K562 (cell line): Measurements from ENCODE around the gene DEGS2. TPM values are rescaled to one million over a fixed set of nuclear protein-coding genes. Genes with fewer than 3 reads are reported as not detected.

Experiments
- microRNA counts: library from miRNA; unstranded; fragments of <30 nt; microRNA quantifications from one replicate; lab custom pipeline; 2016
- microRNA-seq: library from miRNA; unstranded; fragments of <30 nt; microRNA quantifications from one replicate; pipeline ENCODE4, GENCODE V29; 2018; ENCODE audit warnings: borderline microRNAs expressed
- polyA plus RNA-seq, 8 experiments: library from polyadenylated mRNA; depleted of rRNA in 4 of 8; stranded (reverse) in 5 of 8; unstranded in 3 of 8; fragments of >200 nt; fragmentation: Nextera tagmentation in 2 of 8; fragmentation: Illumina TruSeq in 1 of 8; extraction: Ambion mirVana in 2 of 8; extraction: Trizol in 1 of 8; gene quantifications; 2 replicates each; pipeline versions ENCODE4 v1.2.1 to v1.2.3, GENCODE V29; 2011 to 2014; ENCODE audit warnings: inconsistent platforms in 1 of 8, missing spikeins in 1 of 8
- small RNA-seq: library from RNA; depleted of rRNA; stranded (forward); fragments of <200 nt; gene quantifications from one replicate; pipeline ENCODE3, GENCODE V24; 2014
- total RNA-seq, 7 experiments: library from RNA; depleted of rRNA in 6 of 7; stranded (reverse); fragments of >200 nt in 6 of 7; fragmentation: Illumina TruSeq in 2 of 7; extraction: Trizol in 2 of 7; gene quantifications; 2 replicates each; pipeline versions ENCODE4 v1.2.1 to v1.2.3, GENCODE V29; 2011 to 2021; ENCODE audit warnings: low replicate concordance in 1 of 7

DEGS2 gene
- total and polyA plus RNA-seq, 9 of the 15 experiments (the other 6 are each of a cell fraction or from before 2014, with no cell fraction given) = 0.22 to 2.9 (median 0.70) TPM

MicroRNA genes within 50 kb of the gene (microRNA counts, 767-probe panel; counts per million panel counts)
- microRNA hsa-miR-151b (lab: Ali Mortazavi, UCI) = not detected
- 4,107 counts per million, percentile 82 among the panel's probes with 10 or more counts for microRNA hsa-miR-342-3p (lab: Ali Mortazavi, UCI)
- 1,139 counts per million, percentile 25 among the panel's probes with 10 or more counts for microRNA hsa-miR-342-5p (lab: Ali Mortazavi, UCI)

Small RNAs within 50 kb of the gene (microRNA-seq; reads per million reads assigned to microRNA genes)
- gene MIR151B (5.3 reads per million, percentile 48 among the genes with 10 or more reads in this experiment), gene MIR342 (684 reads per million, percentile 91 among the genes with 10 or more reads in this experiment)

Small RNAs within 50 kb of the gene (small RNA-seq; reads per million reads assigned to genes)
- gene MIR151B = 0.73 reads per million, percentile 44 among the genes with 10 or more reads in this experiment
- gene MIR342 = 16.5 reads per million, percentile 96 among the genes with 10 or more reads in this experiment

Other genes starting within 250 kb of the DEGS2 start
- 23.9 and 26.3 TPM in 2 replicates for gene EVL, start 94.2 kb downstream of the DEGS2 start, total RNA-seq (2014; rRNA removed)
- 15.6 and 17.6 TPM in 2 replicates for gene EVL, start 94.2 kb downstream of the DEGS2 start, total RNA-seq (2014; rRNA removed; fragmentation: Illumina TruSeq; extraction: Trizol)
- gene EVL, start 94.2 kb downstream of the DEGS2 start, total RNA-seq (2015; rRNA removed; fragmentation: Illumina TruSeq; extraction: Trizol) = 18.2 and 18.6 TPM in 2 replicates
- 39.3 and 43.4 TPM in 2 replicates for gene EVL, start 94.2 kb downstream of the DEGS2 start, total RNA-seq (2021)
- 29.4 and 30.4 TPM in 2 replicates for gene EVL, start 94.2 kb downstream of the DEGS2 start, polyA plus RNA-seq (2011; rRNA removed)
- 35.0 and 36.1 TPM in 2 replicates for gene EVL, start 94.2 kb downstream of the DEGS2 start, polyA plus RNA-seq (2014; fragmentation: Illumina TruSeq; extraction: Trizol)
- 1 to 10 TPM; 2.9 to 4.0 TPM for gene EVL, start 94.2 kb downstream of the DEGS2 start, polyA plus RNA-seq (2014; fragmentation: Nextera tagmentation; extraction: Ambion mirVana)
- gene EVL, start 94.2 kb downstream of the DEGS2 start, polyA plus RNA-seq (2014; rRNA removed) = 28.9 and 30.8 TPM in 2 replicates
- 45.3 and 46.7 TPM in 2 replicates for gene YY1, start 79.5 kb upstream of the DEGS2 start, total RNA-seq (2014; rRNA removed)
- 70.8 and 81.3 TPM in 2 replicates for gene YY1, start 79.5 kb upstream of the DEGS2 start, total RNA-seq (2014; rRNA removed; fragmentation: Illumina TruSeq; extraction: Trizol)
- 44.3 and 53.0 TPM in 2 replicates for gene YY1, start 79.5 kb upstream of the DEGS2 start, total RNA-seq (2015; rRNA removed; fragmentation: Illumina TruSeq; extraction: Trizol)
- gene YY1, start 79.5 kb upstream of the DEGS2 start, total RNA-seq (2021) = 74.2 and 76.9 TPM in 2 replicates
- 35.4 and 55.0 TPM in 2 replicates for gene YY1, start 79.5 kb upstream of the DEGS2 start, polyA plus RNA-seq (2011; rRNA removed)
- gene YY1, start 79.5 kb upstream of the DEGS2 start, polyA plus RNA-seq (2014; fragmentation: Illumina TruSeq; extraction: Trizol) = 43.9 and 46.5 TPM in 2 replicates
- 10 to 100 TPM; 20.8 to 21.0 TPM for gene YY1, start 79.5 kb upstream of the DEGS2 start, polyA plus RNA-seq (2014; fragmentation: Nextera tagmentation; extraction: Ambion mirVana)
- 28.8 and 29.0 TPM in 2 replicates for gene YY1, start 79.5 kb upstream of the DEGS2 start, polyA plus RNA-seq (2014; rRNA removed)
- 12.7 and 17.5 TPM in 2 replicates for gene SLC25A29, start 146.8 kb upstream of the DEGS2 start, total RNA-seq (2014; rRNA removed)
- 2.0 and 2.7 TPM in 2 replicates for gene SLC25A29, start 146.8 kb upstream of the DEGS2 start, total RNA-seq (2014; rRNA removed; fragmentation: Illumina TruSeq; extraction: Trizol)
- gene SLC25A29, start 146.8 kb upstream of the DEGS2 start, total RNA-seq (2015; rRNA removed; fragmentation: Illumina TruSeq; extraction: Trizol) = 3.8 and 4.1 TPM in 2 replicates
- gene SLC25A29, start 146.8 kb upstream of the DEGS2 start, total RNA-seq (2021) = 13.7 and 14.5 TPM in 2 replicates
- 11.3 and 20.4 TPM in 2 replicates for gene SLC25A29, start 146.8 kb upstream of the DEGS2 start, polyA plus RNA-seq (2011; rRNA removed)
- 4.7 and 4.8 TPM in 2 replicates for gene SLC25A29, start 146.8 kb upstream of the DEGS2 start, polyA plus RNA-seq (2014; fragmentation: Illumina TruSeq; extraction: Trizol)
- under 1 TPM; 0.07 to 0.25 TPM for gene SLC25A29, start 146.8 kb upstream of the DEGS2 start, polyA plus RNA-seq (2014; fragmentation: Nextera tagmentation; extraction: Ambion mirVana)
- 14.1 and 16.4 TPM in 2 replicates for gene SLC25A29, start 146.8 kb upstream of the DEGS2 start, polyA plus RNA-seq (2014; rRNA removed)
- gene SLC25A47, start 163.7 kb upstream of the DEGS2 start, total RNA-seq (2014; rRNA removed) = 0.23 and 0.24 TPM in 2 replicates
- gene SLC25A47, start 163.7 kb upstream of the DEGS2 start, total RNA-seq (2014; rRNA removed; fragmentation: Illumina TruSeq; extraction: Trizol) = not detected in 2 replicates
- 0.22 TPM in 1 of 2 replicates, not detected in the other for gene SLC25A47, start 163.7 kb upstream of the DEGS2 start, total RNA-seq (2015; rRNA removed; fragmentation: Illumina TruSeq; extraction: Trizol)
- 0.09 and 0.25 TPM in 2 replicates for gene SLC25A47, start 163.7 kb upstream of the DEGS2 start, total RNA-seq (2021)
- not detected in 2 replicates for gene SLC25A47, start 163.7 kb upstream of the DEGS2 start, polyA plus RNA-seq (2011; rRNA removed)
- gene SLC25A47, start 163.7 kb upstream of the DEGS2 start, polyA plus RNA-seq (2014; fragmentation: Illumina TruSeq; extraction: Trizol) = not detected in 2 replicates
- gene SLC25A47, start 163.7 kb upstream of the DEGS2 start, polyA plus RNA-seq (2014; fragmentation: Nextera tagmentation; extraction: Ambion mirVana) = not detected
- gene SLC25A47, start 163.7 kb upstream of the DEGS2 start, polyA plus RNA-seq (2014; rRNA removed) = not detected in 2 replicates
- 11.2 TPM in 2 replicates for gene WDR25, start 216.8 kb upstream of the DEGS2 start, total RNA-seq (2014; rRNA removed)
- gene WDR25, start 216.8 kb upstream of the DEGS2 start, total RNA-seq (2014; rRNA removed; fragmentation: Illumina TruSeq; extraction: Trizol) = 4.1 and 4.2 TPM in 2 replicates
- 6.3 and 6.7 TPM in 2 replicates for gene WDR25, start 216.8 kb upstream of the DEGS2 start, total RNA-seq (2015; rRNA removed; fragmentation: Illumina TruSeq; extraction: Trizol)
- gene WDR25, start 216.8 kb upstream of the DEGS2 start, total RNA-seq (2021) = 8.0 and 8.4 TPM in 2 replicates
- gene WDR25, start 216.8 kb upstream of the DEGS2 start, polyA plus RNA-seq (2011; rRNA removed) = 6.3 and 7.0 TPM in 2 replicates
- 7.6 and 7.7 TPM in 2 replicates for gene WDR25, start 216.8 kb upstream of the DEGS2 start, polyA plus RNA-seq (2014; fragmentation: Illumina TruSeq; extraction: Trizol)
- gene WDR25, start 216.8 kb upstream of the DEGS2 start, polyA plus RNA-seq (2014; fragmentation: Nextera tagmentation; extraction: Ambion mirVana) = 1 to 10 TPM in 1 of 2 experiments, under 1 TPM in 1; 0.42 to 1.2 TPM
- 7.8 and 8.9 TPM in 2 replicates for gene WDR25, start 216.8 kb upstream of the DEGS2 start, polyA plus RNA-seq (2014; rRNA removed)